ENCODE data around the gene OSBPL8.

The OSBPL8 gene

GRCh38 chr12:76422543-76423438, 136.8 kb downstream of the OSBPL8 start:
- no peak for TF ChIP-seq GATA1 (IDR thresholded peaks at IDR 0.05; ENCODE audit: low read depth, low read length)
- TF ChIP-seq POLR2A (IDR thresholded peaks at IDR 0.05; ENCODE audit: low read length), result no peak
- no peak for DNase-seq

- no peak for TF ChIP-seq POLR2A (IDR thresholded peaks at IDR 0.05; ENCODE audit: low read length)
- no peak for TF ChIP-seq GATA1 (IDR thresholded peaks at IDR 0.05; ENCODE audit: low read depth, low read length)
- DNase-seq, result no peak
Measured at GRCh38 chr12:76422154-76422542, 137.4 kb downstream of the OSBPL8 start.

DNA sequence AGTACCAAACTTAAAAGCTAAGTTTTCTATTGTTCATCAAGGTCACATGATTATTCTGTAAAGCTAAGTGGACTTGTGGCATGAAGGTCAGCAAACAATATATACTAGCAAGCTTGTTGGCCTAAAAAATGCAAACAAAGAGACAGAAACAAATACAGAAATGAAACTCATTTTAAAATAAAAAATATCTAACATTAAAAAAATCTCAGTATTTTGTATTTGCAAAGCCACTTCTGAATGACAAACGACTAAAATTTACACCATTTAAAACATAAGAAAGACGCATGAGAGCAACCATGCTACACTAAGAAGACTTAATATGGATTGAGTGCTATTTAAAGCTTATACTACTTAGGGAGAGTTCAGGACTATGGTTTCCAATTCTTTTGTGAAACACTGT, 138.5 kb downstream of the OSBPL8 start:
- no peak for TF ChIP-seq POLR2A (IDR thresholded peaks at IDR 0.05; ENCODE audit: low read length)
- TF ChIP-seq GATA1 (IDR thresholded peaks at IDR 0.05; ENCODE audit: low read depth, low read length), result no peak
- DNase-seq, result no peak

- DNase-seq, result no peak
- TF ChIP-seq GATA1 (IDR thresholded peaks at IDR 0.05; ENCODE audit: low read depth, low read length) (no peak), POLR2A (IDR thresholded peaks at IDR 0.05; ENCODE audit: low read length) (no peak)
Measured at GRCh38 chr12:76420222-76420621, 139.3 kb downstream of the OSBPL8 start.

- TF ChIP-seq POLR2A (IDR thresholded peaks at IDR 0.05; ENCODE audit: low read length), result no peak
- no peak for TF ChIP-seq GATA1 (IDR thresholded peaks at IDR 0.05; ENCODE audit: low read depth, low read length)
- DNase-seq, result no peak
Measured at GRCh38 chr12:76417116-76417515, 142.5 kb downstream of the OSBPL8 start.

- no peak for DNase-seq
Measured at GRCh38 chr12:76413121-76413520, 146.4 kb downstream of the OSBPL8 start.

GRCh38 chr12:76410781-76411180, 148.8 kb downstream of the OSBPL8 start:
- no peak for DNase-seq
- TF ChIP-seq GATA1 (IDR thresholded peaks at IDR 0.05; ENCODE audit: low read depth, low read length), result no peak
- TF ChIP-seq POLR2A (IDR thresholded peaks at IDR 0.05; ENCODE audit: low read length), result no peak

More at GRCh38 chr12:76413121-76413520, 146.4 kb downstream of the OSBPL8 start:
- TF ChIP-seq GATA1 (IDR thresholded peaks at IDR 0.05; ENCODE audit: low read depth, low read length), result no peak
- TF ChIP-seq POLR2A (IDR thresholded peaks at IDR 0.05; ENCODE audit: low read length), result no peak

GRCh38 chr12:76410371-76410770, 149.2 kb downstream of the OSBPL8 start:
- no peak for DNase-seq
- TF ChIP-seq GATA1 (IDR thresholded peaks at IDR 0.05; ENCODE audit: low read depth, low read length), result no peak
- no peak for TF ChIP-seq POLR2A (IDR thresholded peaks at IDR 0.05; ENCODE audit: low read length)

DNA sequence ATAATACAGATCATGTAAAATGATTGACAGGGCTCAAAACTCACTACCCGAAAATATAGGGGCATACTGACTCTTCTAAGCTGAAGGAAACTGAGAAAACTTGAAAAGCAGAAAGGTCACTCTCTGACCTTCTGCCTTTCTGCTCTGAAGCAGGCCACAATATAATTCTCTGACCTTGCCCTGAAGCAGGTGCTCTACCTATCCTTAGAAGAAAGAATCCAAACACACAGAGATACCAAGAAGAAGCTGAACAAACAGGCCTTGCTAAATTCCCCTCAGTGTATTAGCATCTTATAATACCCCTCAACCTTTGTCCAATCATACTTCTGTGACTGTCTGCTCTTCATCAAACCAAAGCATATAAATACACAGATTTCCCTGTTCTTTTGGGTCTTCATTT, 150.5 kb downstream of the OSBPL8 start:
- TF ChIP-seq GATA1 (IDR thresholded peaks at IDR 0.05; ENCODE audit: low read depth, low read length) (no peak), POLR2A (IDR thresholded peaks at IDR 0.05; ENCODE audit: low read length) (no peak)
- no peak for DNase-seq

GRCh38 chr12:76407710-76408109, 151.9 kb downstream of the OSBPL8 start:
- no peak for DNase-seq
- no peak for TF ChIP-seq POLR2A (IDR thresholded peaks at IDR 0.05; ENCODE audit: low read length)
- TF ChIP-seq GATA1 (IDR thresholded peaks at IDR 0.05; ENCODE audit: low read depth, low read length), result no peak

GRCh38 chr12:76402259-76402658, 157.3 kb downstream of the OSBPL8 start:
- peak; percentile 34 to 78 for DNase-seq
- no peak for TF ChIP-seq GATA1 (IDR thresholded peaks at IDR 0.05; ENCODE audit: low read depth, low read length)
- TF ChIP-seq POLR2A (IDR thresholded peaks at IDR 0.05; ENCODE audit: low read length), result no peak

GRCh38 chr12:76400136-76400535, 159.4 kb downstream of the OSBPL8 start:
- TF ChIP-seq POLR2A (IDR thresholded peaks at IDR 0.05; ENCODE audit: low read length) (no peak), GATA1 (IDR thresholded peaks at IDR 0.05; ENCODE audit: low read depth, low read length) (no peak)
- no peak for DNase-seq

- DNase-seq, result no peak
- TF ChIP-seq GATA1 (IDR thresholded peaks at IDR 0.05; ENCODE audit: low read depth, low read length) (no peak), POLR2A (IDR thresholded peaks at IDR 0.05; ENCODE audit: low read length) (no peak)
Measured at GRCh38 chr12:76399040-76399439, 160.5 kb downstream of the OSBPL8 start.

GRCh38 chr12:76398106-76398505, 161.5 kb downstream of the OSBPL8 start:
- TF ChIP-seq GATA1 (IDR thresholded peaks at IDR 0.05; ENCODE audit: low read depth, low read length) (no peak), POLR2A (IDR thresholded peaks at IDR 0.05; ENCODE audit: low read length) (no peak)
- no peak for DNase-seq

GRCh38 chr12:76391461-76391860, 168.1 kb downstream of the OSBPL8 start:
- no peak for TF ChIP-seq GATA1 (IDR thresholded peaks at IDR 0.05; ENCODE audit: low read depth, low read length)
- TF ChIP-seq POLR2A (IDR thresholded peaks at IDR 0.05; ENCODE audit: low read length), result no peak
- DNase-seq, result no peak
